T-helper 1 cell treated with Interleukin-12 subunit alpha and Interleukin-12 subunit beta and Interleukin-4 antibody, amounts not matched to agents 30 ng/mL and 1 ng/mL, for 36 hours (primary cell): ENCODE data around the gene CELSR3. TPM values are rescaled to one million over a fixed set of nuclear protein-coding genes. Genes with fewer than 3 reads are reported as not detected.

Source experiments
- intact Hi-C: fragments of 100-400 bp; cut with micrococcal nuclease; formaldehyde crosslinking; loops from one replicate; pipeline ENCODE4 v1.15.1; 2024
- total RNA-seq: library from RNA; stranded (reverse); gene quantifications from 2 replicates; pipeline ENCODE4 v1.2.3, GENCODE V29; 2022

CELSR3 gene
- 6.0 and 7.4 TPM in 2 replicates for total RNA-seq

DNA sequence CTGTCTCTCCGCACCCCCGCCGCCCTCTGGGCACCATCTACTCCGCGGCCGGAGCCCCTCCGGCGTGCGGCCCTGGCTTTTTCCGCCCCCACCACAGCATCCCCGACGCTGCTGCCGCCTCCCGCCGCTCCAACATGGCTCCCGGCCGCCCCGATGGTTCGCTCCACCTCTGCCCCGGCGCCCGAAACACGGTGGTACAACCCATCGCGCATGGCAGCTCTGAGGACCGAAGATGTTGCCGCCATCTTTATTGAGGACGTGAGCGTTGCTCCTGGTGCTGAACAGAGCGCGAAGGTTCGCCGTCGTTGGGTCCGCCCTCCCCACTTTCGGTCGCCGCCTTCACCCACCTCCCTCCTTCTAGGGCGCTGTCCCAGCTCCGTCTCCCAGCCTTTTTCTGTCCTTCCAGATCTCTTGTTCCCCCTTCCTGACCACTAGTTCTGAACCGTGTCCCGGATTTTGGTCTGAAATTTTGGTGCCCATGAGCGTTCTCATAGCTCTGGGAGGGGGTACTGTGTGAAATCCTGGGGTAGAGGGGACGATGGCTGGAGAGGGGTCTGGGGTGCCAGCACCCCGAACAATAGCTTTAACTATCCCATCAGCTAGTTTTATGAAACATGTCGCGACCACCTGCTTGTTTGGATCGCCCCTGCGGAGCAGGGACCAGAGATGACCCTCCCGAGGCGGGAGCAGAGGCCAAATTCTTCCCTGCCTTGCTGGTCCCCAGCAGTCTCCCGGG lies at the start of gene CELSR3:
CELSR3 (minus strand) TSS at position 134 of the 736 bp plus-strand sequence. CDS start 252 bp downstream, outside the sequence.
- intact Hi-C loops, result loop anchor here (5.0 to 10.0 kb wide), 2 partner anchors 218 to 344 kb away; partner anchors contain the start of genes ATRIP, CCDC51, TMA7 and WDR6

DNA sequence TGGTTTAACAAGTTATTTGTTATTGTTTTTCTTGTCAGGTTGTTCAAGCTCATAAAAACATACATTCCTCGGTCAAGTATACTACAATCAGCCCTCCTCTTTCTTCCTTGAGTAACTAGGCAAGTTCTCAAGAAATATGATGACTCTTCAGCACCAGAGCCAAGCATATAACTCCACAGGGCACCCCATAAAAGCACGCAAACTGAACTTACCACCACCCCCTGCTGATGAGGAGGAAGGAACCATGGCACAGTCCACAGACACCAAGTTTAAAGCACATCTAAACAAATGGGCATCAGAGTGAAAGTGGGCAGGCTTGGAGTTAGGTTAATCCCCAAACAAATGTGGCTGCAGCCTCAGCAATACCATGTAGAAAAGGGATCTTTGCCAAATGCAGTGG lies 49.0 kb upstream of the CELSR3 start:
- intact Hi-C loops, result loop anchor here (10.0 kb wide), 1 partner anchor 1427 kb away; the partner anchor contains the start of genes KIF9 and KLHL18

DNA sequence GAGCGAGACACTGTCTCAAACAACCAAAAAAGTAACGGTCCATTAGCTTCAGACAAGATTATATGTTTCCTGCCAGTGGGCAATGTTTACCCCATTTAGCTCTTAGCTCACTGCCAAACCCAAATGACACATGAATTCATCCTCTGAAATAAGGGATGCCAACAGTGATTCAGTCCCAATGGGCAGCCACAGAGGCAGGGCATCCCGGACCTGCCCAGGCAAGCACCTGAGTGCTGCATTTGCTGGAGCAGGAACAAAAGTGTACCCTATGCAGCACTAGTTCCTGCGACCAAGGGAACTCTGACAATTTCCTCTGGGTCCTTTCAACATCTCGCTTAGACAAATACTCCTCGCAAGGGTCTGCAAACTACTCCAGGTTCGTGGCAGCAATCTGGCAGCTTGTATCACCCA lies 46.4 kb upstream of the CELSR3 start:
- intact Hi-C loops, result no loop called here

GRCh38 chr3:48708481-48708889 lies 45.8 kb upstream of the CELSR3 start:
- intact Hi-C loops, result no loop called here

DNA sequence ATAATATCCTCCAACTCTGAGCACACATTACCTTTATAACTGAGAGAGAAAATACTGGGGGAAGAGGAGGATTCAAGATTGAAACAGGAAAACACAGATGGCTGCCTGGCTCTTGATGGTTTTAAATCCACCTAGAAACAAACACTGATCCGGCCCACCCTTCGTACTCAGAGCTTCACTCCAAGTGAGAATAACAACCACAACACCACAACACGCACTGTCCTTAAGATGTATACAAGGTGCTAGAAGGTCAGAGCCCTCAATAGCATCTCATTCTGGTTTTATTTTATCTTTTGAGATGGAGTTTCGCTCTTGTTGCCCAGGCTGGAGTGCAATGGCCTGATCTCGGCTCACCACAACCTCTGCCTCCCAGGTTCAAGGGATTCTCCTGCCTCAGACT lies 44.5 kb upstream of the CELSR3 start:
- intact Hi-C loops, result no loop called here

GRCh38 chr3:48702320-48702920 lies 39.7 kb upstream of the CELSR3 start:
- intact Hi-C loops, result no loop called here

GRCh38 chr3:48700731-48701405 lies 38.2 kb upstream of the CELSR3 start:
- intact Hi-C loops, result no loop called here

DNA sequence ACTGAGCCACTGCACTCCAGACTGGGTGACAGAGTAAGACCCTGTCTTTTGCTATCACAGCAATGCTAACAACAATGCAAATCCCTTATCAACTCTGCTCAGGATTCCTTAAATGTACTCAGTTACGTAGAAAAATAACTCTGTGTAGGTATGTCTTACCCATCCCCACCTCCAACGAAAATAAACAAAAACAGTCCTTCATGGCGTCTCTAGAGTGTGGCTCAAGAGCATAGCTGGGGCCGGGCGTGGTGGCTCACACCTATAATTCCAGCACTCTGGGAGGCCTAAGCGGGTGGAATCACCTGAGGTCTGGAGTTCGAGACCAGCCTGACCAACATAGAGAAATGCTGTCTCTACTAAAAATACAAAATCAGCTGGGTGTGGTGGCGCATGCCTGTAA lies 36.2 kb upstream of the CELSR3 start:
- intact Hi-C loops, result no loop called here

DNA sequence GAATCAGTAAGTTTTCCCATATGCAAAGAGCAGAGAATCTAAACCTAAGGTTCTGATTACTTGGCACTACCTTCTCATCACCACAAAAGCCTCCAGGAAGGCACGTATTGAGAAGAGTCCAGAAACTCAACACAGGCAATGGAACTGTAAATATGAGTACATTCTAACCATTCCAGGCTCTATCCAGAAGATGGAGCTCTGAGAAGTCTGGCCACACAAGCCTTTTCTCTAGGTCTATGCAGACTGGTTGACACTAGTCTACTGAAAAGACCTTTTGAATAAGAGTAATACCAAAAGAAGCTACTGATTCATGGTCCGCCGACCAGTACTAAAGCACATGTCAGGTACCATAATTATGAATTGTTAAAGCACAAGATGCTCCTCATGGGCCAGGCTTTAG lies 35.3 kb upstream of the CELSR3 start:
- intact Hi-C loops, result no loop called here

GRCh38 chr3:48696601-48697000 lies 33.9 kb upstream of the CELSR3 start:
- intact Hi-C loops, result no loop called here

GRCh38 chr3:48696156-48696555 lies 33.5 kb upstream of the CELSR3 start:
- intact Hi-C loops, result no loop called here

DNA sequence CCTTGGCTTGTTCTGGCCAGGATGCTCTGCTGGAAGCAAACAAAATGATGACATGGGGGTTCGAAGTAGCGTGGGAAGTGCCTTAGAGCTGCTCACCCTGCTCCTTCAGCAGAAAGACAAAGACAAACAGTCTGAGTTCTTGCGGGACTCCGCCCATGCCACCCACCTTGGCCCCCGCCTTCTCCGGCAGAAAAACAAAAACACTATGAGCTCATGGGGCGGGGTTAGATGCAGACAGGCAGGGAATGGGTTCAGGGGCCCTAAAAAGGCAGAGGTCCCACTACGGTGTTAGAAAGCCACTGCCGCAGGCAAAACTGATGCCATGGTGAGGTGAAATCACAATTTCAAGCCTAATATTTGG lies 32.7 kb upstream of the CELSR3 start:
- intact Hi-C loops, result no loop called here

- intact Hi-C loops, result no loop called here
Measured at GRCh38 chr3:48694610-48695392, 32.1 kb upstream of the CELSR3 start.

DNA sequence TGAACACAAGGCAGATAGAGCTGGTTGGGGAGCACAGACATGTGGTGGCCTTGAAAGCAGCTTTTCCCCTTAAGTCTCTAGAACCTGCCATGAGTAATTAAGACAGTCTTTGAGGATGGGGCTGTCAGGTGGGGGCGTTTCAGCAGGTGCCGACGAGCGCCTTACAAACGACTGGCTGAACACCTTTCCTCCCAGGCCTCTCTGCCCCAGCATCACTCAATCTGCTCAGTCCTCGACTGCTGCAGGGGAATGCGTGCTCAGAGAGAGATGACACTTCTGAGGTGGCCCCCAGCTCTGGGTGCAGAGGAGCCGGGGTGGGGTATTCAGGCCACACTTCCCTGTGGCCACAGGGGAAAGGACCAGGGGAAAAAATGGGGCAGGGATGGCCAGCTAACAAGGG lies 31.1 kb upstream of the CELSR3 start:
- intact Hi-C loops, result no loop called here

- intact Hi-C loops, result no loop called here
Measured at GRCh38 chr3:48692551-48692950, 29.9 kb upstream of the CELSR3 start.

GRCh38 chr3:48690846-48691458 lies 28.3 kb upstream of the CELSR3 start:
- intact Hi-C loops, result no loop called here

DNA sequence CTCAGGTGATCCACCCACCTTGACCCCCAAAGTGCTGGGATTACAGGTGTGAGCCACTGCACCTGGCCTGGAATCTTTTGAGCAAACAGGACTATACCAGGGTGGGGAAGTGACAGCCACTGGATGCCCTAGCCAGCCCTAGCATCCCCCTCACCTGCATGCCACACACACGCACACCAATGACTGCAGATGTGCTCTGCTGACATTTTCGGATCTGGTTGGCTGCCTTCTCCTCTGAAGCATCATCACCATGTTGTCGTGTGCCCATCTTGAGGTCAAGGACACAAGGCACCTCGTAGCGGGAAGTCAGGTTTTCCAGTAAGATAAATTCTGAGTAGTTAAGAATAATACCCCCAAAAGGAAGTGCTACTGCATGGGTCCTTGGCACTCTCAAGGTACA lies 26.7 kb upstream of the CELSR3 start:
- intact Hi-C loops, result loop anchor here (10.0 kb wide), 1 partner anchor 385 kb away; the partner anchor contains the start of gene NME6

- intact Hi-C loops, result loop anchor here (10.0 kb wide), 1 partner anchor 384 kb away; the partner anchor contains the start of gene NME6
Measured at GRCh38 chr3:48688737-48689075, 26.0 kb upstream of the CELSR3 start.

DNA sequence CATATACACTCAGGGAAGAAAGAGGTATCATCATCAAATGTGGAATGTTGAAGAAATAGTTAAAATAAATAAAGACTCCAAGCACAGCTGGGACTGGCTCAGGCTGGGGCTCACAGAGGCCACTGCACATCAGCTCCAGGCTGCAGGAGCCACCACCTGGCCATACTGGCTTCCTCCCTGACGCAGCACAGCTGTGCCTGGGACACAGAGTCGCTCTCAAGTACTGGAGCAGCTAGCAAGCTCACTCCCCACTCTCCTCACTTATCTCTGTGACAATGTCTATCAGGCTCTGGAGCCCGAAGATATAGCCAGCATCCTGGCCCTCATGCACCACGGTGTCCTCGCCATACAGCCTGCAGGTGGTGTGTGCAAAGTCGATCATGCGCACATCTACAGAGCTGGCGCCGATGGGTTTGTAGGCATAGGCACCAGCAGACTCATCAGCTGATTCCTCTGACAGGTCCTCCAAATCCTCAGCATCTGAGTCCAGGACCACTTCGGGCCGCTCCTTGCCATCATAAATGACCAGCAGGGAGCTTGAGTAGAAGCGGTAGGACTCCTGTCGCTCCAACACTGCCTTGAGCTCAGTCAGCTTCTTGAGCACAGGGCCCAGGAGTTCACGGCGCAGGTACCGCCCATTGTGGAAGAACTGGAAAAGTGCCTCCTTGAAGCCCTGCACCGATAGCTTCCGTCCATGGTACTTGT lies 25.5 kb upstream of the CELSR3 start:
- intact Hi-C loops, result loop anchor here (10.0 kb wide), 1 partner anchor 383 kb away; the partner anchor contains the start of gene NME6

- intact Hi-C loops, result loop anchor here (10.0 kb wide), 1 partner anchor 382 kb away; the partner anchor contains the start of gene NME6
Measured at GRCh38 chr3:48687220-48687678, 24.6 kb upstream of the CELSR3 start.
